Measurements from ENCODE around the gene DLGAP4.

GRCh38 chr20:36392989-36393388 is 86.8 kb downstream of the DLGAP4 start:
- TF ChIP-seq CTCF (IDR thresholded peaks at IDR 0.05 in 2 of 3, conservative IDR thresholded peaks at IDR 0.05 in 1 of 3; ENCODE audit: borderline replicate concordance in 1 of 3, insufficient read depth in 1 of 3, low read depth in 2 of 3, low read length in 2 of 3) (no peak), ZBTB33 (IDR thresholded peaks at IDR 0.05; ENCODE audit: extremely low read depth, insufficient replicate concordance, low read length) (no peak), POLR2AphosphoS5 (IDR thresholded peaks at IDR 0.05; ENCODE audit: low read depth, low read length) (no peak)
